Astrocyte of the cerebellum (primary cell): Measurements from ENCODE around the gene FMN2.

Source experiments
- DNase-seq: peaks from one replicate; pipeline ENCODE4 v3.0.0-alpha.2; 2011; ENCODE audit warnings: low read depth
- H3K4me3 ChIP-seq: 2 replicates; pipeline ENCODE4 v1.5.1; 2011; ENCODE audit warnings: mild to moderate bottlenecking, low read depth, low read length, moderate library complexity
- in situ Hi-C: cut with HindIII; loops from 2 replicates; pipeline ENCODE4 v1.10.0; 2017; ENCODE audit warnings: low sequenced_read_pairs
- TF ChIP-seq, protein P1 (sequence below): IDR thresholded peaks from 2 replicates; pipeline ENCODE4 v1.5.1; 2012; ENCODE audit warnings: low read length, low read depth, moderate library complexity, mild to moderate bottlenecking; ENCODE audit errors: missing control alignments

Gene FMN2

DNA sequence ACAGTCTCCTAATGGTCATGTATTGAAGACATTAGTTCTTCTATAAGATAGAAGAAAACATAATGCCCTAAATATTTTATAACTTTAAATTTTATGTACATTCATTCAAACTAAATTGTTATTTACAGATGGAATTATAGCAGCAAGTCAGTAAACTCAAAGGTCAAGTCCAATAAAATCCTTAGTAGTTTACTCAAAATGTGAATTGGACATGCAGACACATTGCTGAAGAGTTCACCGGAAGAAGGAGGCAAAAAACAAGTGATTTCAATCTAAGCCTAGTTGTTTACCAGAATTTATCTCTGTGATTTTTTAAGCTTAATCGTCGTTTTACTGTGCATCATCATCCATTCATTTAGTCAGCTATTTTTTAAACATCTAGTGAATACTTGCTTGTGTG, 370.6 kb downstream of the FMN2 start:
- no peak for DNase-seq
- in situ Hi-C loops, result no loop called here
- no peak overlapping the region for H3K4me3 ChIP-seq
- TF ChIP-seq, protein P1, sequence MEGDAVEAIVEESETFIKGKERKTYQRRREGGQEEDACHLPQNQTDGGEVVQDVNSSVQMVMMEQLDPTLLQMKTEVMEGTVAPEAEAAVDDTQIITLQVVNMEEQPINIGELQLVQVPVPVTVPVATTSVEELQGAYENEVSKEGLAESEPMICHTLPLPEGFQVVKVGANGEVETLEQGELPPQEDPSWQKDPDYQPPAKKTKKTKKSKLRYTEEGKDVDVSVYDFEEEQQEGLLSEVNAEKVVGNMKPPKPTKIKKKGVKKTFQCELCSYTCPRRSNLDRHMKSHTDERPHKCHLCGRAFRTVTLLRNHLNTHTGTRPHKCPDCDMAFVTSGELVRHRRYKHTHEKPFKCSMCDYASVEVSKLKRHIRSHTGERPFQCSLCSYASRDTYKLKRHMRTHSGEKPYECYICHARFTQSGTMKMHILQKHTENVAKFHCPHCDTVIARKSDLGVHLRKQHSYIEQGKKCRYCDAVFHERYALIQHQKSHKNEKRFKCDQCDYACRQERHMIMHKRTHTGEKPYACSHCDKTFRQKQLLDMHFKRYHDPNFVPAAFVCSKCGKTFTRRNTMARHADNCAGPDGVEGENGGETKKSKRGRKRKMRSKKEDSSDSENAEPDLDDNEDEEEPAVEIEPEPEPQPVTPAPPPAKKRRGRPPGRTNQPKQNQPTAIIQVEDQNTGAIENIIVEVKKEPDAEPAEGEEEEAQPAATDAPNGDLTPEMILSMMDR, result no peak

DNA sequence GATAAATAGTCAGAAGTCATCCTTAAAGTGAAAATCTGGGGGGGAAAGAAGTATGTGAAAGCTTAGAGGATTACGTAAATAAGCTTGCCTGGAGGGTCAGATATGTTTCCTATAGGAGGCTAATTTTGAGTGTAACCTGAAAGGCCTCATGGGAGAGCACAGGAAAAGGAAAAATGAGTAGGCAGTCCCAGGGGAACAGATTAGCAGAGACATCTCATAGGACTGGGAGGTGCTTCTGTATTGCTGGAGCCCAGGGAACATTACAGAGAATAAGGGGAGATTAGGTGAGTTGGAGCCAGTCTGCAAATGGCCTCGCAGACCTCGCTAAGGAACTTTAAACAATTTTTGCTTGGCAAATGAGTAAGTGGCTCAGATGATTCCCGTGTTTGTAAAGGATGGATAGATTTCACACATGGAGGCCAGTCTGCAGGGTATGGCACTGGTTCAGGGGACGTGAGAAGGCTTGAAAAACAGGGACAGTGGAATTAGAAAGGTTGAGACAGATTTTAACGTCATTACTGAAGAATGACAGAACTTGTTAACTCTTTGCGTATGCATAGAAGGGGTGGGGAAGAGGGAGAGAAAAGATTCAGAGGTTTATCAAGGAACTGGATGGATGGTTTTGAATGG, 371.2 kb downstream of the FMN2 start:
- no peak for DNase-seq

DNA sequence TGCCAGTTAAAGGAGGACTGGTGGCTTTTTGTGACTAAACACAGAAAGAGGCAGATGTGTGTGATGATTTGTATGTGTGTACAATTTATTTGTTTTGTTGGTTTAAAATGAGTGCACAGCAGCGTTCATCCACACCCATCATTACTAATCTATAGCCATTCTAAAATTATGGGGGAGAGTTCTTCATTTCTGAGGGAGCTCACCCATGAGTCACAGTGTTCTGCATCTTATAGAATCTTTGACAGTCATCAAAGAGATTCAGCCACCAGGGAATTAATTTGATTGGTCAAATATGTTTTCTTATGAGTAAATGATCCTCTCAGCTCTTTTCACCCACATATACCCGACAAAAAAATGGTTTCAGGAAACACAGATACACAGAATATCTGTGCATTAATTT, 372.4 kb downstream of the FMN2 start:
- DNase-seq, result no peak
- H3K4me3 ChIP-seq, result no peak overlapping the region
- TF ChIP-seq, protein P1, result no peak
- in situ Hi-C loops, result no loop called here

More for the DNA sequence above, 371.2 kb downstream of the FMN2 start:
- TF ChIP-seq, protein P1, result no peak
- no peak overlapping the region for H3K4me3 ChIP-seq
- in situ Hi-C loops, result no loop called here

DNA sequence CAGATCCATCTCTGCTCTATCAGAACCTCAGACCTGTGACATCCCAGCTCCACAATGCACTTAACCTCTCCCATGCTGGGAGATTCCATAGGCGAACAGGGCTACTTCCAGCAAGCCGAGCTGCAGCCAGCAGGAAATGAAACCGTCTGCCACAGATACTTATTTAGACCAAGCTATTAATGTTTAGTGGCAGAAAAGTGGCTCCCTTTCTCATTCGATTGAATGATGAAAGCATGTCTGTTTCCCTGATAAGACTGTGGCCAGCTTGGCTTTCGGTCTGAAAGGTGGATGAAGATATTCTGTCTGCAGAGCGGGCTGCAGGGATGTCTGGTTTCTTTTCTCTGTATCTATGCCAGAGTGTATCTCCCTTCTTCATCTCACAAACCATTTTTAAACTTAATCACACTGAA, 373.9 kb downstream of the FMN2 start:
- in situ Hi-C loops, result no loop called here
- TF ChIP-seq, protein P1, result no peak
- H3K4me3 ChIP-seq, result no peak overlapping the region
- DNase-seq, result no peak

DNA sequence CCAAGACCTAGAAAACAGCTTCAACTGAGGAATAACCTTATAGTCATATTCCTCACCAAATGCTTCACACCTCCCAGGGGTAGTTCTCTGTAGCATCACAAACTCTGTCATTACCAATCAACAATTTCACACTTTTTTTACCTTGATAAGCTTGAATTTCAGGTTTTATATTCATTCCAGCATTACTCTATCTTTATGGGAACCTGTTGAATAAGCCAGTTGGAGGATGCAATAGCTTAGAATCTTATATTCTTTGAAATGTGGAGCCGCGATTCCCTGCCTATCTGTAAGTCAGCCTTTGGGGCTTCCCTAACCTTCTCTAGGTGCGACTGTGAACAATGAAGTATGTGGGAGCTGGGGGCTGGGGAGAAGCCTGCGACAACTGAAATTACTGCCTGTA, 374.8 kb downstream of the FMN2 start:
- no peak overlapping the region for H3K4me3 ChIP-seq
- DNase-seq, result no peak
- in situ Hi-C loops, result no loop called here
- TF ChIP-seq, protein P1, result no peak

DNA sequence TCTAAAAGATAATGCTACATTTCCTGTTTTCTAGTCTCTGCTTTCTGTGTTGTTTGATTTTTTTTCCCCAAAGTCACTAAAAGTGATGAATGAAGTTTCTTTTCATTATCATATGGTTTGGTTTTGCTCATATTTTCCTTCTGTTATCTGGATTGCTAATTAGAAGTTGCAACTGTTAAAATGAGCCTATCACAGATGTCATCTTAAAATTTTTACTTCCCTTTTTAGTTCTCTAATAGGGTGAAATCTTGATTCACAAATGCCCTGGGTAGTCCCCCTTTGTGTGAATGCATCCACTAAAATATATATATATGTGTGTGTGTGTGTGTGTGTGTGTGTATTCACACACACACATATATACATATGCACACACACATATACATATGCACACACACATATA, 376.2 kb downstream of the FMN2 start:
- no peak for DNase-seq
- H3K4me3 ChIP-seq, result no peak overlapping the region
- in situ Hi-C loops, result no loop called here
- TF ChIP-seq, protein P1, result no peak
